GM18517 (cell line): ENCODE measurements around the gene CUEDC1.
A peak's percentile ranks its signal among the peaks of the same experiment; 100 is the strongest.

ENCODE experiments used
- ATAC-seq: cut with Tn5 transposase; IDR thresholded peaks from one replicate; pipeline ENCODE4 v1.9.1; 2021; ENCODE audit warnings: mild to moderate bottlenecking, moderate library complexity; ENCODE audit not compliant: unreplicated experiment

CUEDC1 gene

GRCh38 chr17:57866723-57867122, 88.5 kb downstream of the CUEDC1 start:
- no peak for ATAC-seq

- no peak for ATAC-seq
Observed at GRCh38 chr17:57866319-57866718, 88.9 kb downstream of the CUEDC1 start.

DNA sequence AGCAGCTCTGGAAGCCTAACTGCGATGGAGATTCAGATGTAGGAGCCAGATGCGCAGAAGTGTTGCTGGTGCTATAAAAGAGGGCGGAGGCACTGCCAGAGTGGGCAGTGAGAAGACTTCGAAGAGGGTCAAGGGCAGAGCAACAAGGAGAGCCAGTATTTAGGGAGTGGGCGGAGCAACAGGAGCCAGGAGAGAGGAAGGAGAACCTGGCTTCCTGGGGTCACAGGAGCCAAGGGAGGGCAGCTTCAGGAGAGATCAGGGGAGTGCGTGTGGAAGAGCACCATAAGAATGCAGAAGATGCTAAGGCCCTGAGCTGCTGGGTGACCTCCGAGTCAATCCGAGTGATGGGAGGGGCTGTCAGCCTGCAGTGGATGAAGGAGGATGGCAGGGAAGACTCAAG, 90.9 kb downstream of the CUEDC1 start:
- ATAC-seq = no peak

DNA sequence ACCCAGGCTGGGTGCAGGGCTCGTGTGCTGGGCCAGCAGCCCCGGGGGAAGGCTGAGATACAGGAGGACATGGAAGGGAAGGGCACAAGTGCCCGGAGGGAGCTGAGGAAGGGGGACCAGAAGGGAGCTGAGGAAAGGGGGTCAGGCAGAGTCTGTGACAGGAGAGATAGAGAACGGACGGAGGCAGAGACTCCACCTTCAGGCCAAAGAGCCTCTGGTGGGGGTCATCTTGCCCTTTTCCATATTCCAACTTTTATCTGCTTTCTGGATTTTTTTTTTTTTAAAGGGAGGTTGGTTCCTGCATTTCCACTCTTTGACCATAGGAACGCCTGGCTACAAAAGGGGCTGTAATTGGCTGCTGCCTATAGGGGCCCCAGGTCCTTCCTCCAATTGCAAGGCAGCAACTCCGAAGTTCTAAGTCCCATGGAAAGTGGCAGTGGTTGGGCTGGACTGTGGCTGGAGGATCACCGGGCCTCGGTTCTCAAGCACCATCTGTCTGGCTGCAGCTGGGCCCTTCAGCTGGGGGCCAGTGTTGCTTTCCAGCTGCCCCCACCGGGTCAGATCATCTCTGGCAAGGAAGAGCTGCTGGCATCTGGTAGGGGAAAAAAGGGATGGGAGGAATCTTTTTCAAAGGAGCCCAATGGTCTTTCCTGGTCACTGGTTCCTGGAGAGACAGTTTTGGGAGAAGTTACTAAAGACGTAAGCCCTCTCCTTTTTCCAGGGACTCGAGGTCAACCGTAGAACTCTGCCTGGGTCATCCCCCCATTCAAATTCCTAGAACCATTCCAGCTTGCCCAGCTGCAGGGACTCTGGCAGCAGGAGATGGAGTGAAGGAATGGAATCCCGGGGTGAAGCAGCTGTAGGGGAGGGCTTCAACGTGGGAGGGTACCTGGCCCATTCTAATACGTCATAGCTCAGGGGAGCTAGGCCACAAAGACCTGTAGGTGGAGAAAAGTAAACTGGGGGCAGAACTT, 92.2 kb downstream of the CUEDC1 start:
- no peak for ATAC-seq

DNA sequence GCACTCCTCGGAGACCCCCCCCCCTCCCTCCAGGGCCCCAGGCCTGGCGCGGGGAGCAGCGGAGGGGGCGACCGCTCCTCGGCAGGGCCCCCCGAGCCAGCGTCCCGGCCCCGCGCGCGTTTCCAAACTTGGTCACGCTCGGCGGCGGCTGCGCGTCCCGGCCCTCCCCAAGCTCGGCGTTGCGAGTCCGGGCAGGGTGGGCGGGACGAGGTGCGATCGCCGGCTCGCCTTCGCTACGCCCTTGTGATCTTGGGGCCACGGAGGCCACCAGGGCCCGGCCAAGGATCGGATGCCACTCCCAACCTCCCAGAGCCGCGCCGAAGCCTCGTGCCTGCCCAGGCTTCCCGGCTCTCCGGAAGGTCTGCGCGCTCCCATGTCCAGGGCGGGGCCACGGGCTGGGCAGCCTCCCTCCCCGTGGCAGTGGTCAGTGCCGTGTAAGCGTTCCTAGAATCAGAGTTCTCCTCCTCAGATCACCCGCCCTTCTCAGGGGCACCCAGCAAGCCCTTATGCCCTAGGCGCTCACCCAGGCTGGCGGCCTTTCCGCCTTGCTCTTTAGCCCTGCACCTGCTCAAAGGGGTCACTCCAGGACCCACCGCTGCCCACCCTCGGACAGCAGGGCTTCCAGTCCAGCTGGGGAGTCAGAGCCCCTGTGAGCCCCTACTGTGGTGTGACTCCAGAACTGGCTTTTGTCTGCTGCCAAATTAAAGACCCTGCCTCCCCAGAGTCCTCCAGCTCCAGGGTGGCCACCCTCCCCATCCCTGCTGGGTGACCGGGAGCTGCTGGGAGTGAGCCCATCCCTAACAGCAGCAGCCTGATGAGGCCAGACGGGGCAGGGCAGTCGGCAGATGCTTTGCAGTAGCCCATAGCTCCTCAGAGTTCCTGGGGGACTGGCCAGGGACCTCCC, 93.2 kb downstream of the CUEDC1 start:
- no peak for ATAC-seq

- no peak for ATAC-seq
Observed at GRCh38 chr17:57861000-57861789, 94.0 kb downstream of the CUEDC1 start.

DNA sequence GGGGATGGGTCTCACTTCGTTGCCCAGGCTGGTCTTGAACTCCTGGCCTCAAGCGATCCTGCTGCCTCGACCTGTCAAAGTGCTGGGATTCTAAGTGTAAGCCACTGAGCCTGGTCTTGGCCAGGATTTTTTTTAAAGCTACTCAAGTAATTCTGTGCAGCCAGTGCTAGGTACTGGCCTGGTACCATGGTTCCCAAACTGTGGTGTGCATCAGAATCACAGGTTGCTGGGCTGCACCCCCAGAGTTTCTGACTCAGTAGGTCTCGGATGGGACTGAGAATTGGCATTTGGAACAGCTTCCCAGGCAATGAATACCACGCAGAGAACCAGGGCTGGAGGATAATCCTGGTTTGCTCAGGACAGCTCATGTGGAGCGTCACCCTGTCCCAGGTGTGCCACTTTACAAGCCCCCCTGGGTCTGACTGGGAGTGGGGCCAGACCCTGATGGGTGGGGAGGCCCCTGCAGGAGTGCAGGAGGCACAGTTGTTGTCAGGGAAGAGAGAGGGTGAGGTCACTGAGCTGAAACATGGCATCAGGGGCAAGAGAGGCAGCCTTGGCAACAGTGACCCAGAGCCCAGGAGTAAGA, 94.7 kb downstream of the CUEDC1 start:
- ATAC-seq = no peak

DNA sequence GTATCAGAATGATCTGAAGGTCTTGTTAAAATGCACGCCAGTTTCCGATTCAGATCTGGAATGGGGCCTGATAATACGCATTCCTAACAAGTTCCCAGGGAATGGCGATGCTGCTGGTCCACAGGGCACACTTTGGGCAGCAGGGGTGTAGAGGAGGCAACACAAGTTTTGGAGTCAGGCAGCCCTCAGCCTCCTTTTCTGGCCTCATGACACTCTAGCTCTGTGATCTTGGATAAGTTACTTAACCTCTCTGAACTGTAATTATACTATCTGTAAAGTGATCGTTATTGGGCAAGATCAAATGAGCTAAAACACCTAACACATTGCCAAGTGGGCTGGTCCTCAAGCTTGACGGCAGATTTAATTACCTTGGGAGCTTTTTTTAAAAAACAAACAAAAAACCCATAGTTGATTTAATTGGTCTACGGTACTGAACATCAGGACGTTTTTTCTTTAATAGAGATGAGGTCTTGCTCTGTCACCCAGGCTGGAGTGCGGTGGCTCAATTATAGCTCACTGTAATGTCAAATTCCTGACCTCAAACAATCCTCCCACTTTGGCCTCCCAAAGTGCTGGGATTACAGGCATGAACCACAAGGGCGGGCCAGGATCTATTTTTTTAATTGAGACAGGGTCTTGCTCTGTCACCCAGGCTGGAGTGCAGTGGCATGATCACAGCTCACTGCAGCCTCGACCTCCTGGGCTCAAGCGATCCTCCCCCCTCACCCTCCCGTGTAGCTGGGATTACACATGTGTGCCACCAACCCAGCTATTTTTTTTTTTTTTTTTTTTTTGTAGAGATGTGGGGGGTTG, 95.4 kb downstream of the CUEDC1 start:
- no peak for ATAC-seq

DNA sequence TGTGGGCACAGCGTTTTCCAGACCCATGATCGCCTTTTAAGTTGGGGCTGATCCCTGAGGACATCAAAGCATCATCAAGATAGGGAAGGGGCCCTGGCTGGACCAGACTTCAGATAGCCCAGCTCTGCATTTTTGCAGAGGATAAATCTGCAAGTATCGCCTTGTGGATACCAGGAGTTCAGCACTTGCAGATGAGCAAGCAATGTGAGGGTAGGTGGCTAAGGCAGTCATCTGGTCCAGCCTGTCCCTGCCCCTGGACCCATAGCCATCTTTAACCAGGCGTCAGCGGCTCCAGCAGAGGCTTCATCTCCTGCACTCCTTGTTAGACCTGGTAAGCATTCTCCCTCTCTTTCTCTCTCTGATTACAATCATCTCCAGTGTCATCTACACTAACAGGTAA, 96.4 kb downstream of the CUEDC1 start:
- ATAC-seq = no peak

DNA sequence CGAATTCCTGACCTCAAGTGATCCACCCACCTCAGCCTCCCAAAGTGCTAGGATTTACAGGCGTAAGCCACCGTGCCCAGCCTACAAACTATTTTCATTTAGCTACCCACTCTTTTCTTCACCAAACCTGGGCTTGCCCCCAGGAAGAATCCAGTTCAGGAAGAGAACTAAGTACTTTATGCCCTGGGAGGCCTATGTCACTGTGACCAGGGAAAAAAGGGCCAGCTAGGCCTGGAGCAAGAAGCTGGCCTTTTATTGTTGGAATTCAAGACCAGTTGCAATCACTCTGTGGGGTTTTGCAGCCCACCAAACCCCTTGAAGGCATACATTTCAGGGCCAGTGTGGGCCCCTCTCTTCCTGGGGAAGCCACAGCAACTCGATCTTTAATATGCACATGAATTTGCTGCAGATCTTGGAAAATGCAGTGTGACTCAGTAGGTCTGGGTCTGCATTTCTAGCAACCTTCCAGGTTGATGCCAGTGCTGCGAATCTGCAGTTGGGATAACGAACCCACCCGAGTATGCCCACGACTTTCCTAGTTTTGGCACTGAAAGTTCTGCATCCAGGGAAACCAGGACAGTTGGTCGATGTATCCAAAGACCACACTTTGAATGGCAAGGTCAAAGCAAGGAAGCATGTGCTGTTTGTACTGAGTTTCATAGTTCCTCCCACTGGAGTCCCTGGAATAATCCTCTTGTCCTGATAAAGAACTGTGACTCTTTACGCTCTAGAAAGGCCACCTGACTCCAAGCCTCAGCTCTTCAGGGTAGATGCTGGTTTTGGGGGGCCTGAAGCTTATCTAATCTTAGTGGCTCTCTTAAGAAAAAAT, 98.2 kb downstream of the CUEDC1 start:
- no peak for ATAC-seq

DNA sequence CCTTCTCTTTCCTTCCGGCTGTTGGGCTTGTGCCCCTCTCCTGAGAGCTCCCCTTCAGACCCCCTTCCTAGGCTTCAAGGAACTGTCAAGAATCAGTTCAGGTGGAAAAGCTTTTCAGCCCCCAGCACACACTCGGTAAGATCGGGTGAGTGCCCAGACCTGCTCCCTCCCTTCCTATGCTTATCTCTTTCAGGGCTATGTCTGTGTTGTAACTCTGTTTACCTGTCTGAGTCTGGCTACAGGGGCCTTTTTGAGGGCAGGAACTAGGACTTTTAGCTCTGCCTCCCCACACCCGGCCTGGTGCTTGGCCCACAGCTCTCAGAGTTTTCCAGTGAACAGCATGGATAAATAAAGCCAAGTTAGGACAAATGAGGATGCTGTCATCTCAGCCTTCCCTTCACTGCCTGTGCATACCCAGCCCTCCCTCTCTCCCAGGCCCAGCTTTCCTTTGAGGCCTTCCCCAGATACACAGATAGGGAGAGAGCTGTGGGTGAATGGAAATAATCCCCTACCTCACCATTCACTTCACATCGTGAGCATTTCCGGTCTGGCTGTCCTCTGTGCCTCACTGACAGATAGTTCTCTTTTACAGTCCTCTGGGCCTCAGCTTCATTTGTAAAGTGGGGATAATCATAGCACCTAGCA, 99.7 kb downstream of the CUEDC1 start:
- no peak for ATAC-seq

GRCh38 chr17:57853695-57854094, 101.5 kb downstream of the CUEDC1 start:
- no peak for ATAC-seq

DNA sequence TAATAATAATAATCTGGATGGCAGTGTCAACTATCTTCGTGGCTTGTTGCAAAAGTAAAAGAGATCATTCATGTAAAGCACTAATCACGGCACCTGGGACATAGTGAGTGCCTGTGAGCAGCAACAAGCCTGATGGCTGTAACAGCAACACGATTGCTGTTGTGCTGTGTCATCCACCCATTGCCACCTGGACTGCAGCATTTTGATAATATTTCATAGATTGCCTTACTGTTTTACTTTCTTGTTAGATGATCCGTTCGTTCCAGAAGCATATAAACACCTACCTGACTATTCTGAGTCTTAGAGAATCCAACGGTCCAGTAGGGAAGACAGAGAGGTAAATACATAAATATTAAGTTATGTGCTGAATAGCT, 102.3 kb downstream of the CUEDC1 start:
- no peak for ATAC-seq

DNA sequence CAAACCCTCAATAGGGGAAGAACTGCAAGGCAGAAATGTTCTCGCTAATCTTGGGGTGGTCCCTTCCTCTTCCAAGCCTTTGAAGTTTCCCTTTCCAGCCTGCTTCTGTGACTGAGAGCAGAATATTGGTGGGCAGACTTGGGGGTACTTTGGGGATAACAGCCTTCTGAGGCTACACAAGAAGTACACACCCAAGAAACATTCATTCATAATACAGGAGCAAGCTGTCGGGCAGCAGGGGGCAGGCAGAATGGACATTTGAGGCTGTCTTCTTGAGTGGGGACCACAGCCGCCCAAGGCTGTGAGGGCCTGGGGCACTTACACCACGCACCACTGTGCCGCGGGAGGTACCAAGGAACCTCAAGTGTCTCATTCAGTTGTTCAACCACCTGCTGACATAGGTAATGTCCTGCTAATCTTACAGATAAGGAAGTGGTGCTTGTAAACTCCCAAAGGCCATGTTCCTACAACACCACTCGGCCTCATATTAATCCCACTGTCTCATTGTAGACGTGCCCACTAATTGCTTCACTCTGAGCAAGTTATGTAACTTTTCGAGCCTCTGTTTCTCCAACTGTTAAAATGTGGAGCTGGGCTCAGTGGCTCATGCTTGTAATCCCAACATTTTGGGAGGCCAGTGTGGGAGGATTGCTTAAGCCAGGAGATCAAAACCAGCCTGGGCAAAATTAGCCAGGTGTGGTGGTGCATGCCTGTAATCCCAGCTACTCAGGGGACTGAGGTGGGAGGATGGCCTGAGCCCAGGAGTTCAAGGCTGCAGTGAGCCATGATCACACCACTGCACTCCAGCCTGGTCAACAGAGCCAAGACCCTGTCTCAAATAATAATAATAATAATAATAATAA, 102.9 kb downstream of the CUEDC1 start:
- no peak for ATAC-seq

DNA sequence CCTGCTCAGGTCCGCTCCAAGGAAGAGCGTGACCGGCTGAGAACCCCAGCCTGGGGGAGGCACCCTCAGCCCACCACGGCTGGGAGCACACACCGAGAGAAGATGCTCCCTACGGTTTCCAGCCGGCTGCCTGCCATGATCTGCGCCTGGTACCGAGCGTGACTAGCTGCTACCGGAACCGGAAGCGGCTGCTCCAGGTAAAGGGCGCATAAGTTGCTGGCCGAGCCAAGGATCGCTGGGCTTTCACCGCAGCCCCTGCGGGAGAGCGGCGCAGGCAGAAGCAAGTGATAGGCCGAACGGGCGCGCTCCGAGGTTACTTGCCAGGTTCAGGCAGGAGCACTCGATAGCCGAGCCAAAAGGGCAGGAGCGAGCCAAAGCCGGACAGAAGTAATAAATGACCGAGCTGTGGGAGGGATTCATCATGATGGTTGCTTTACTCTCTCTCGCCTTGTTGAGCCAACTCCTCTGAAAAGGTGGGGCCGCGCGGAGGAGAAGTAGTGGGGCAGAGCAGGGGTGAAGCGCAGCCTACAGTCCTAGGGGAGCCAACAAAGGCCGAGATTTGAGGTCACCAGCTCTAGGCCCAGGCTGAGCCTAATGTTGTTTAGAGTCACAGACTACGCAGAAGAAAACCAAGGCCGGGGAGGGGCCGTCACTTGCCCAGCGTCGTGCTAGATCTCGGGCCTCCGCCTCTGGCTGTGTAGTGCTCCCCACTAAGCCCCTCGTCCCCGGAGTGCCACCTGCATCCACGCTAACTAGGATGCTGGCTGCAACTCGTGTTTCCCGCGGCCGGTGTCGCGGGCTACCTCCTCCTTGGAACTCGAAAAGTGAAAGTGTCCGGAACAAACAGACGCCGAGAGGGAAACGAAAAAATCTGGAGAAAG, 105.1 kb downstream of the CUEDC1 start, which contains the start of gene MRPS23:
TSS of gene MRPS23 (minus strand) at position 171 of the 881 bp plus-strand sequence. CDS start at position 137, 34 bp downstream.
- peak; percentile 89 for ATAC-seq

GRCh38 chr17:57849163-57849873, 105.9 kb downstream of the CUEDC1 start:
- no peak for ATAC-seq
